ENCODE results near the gene FARS2. TPM values are rescaled to one million over a fixed set of nuclear protein-coding genes. Genes with fewer than 3 reads are reported as not detected.

FARS2 gene
- polyA plus RNA-seq, 1 of the 3 experiments (the other 2 are of a cell fraction) = 12.5 TPM

- no peaks in the 10 kb centered on the region for H3F3A ChIP-seq (replicated peaks; ENCODE audit: insufficient read depth)
- H4K20me1 ChIP-seq (ENCODE audit: insufficient read depth) = no peaks in the 10 kb centered on the region
- POLR2A ChIA-PET = no interaction called here
- H3K9ac ChIP-seq = no peak overlapping the region
- 88% methylated on average over 5 of the region's 5 CpGs for WGBS (ENCODE audit: low lambda C conversion rate)
- DNase-seq = no peak
- TF ChIP-seq MXI1 (IDR thresholded peaks at IDR 0.05; ENCODE audit: low read depth, low read length) = no peak
- no peak for TF ChIP-seq USF2 (IDR thresholded peaks at IDR 0.05; ENCODE audit: borderline replicate concordance, low read depth, low read length)
- no peak for TF ChIP-seq SMC3 (IDR thresholded peaks at IDR 0.05; ENCODE audit: low read depth, low read length)
- TF ChIP-seq TAF1 (IDR thresholded peaks at IDR 0.05; ENCODE audit: borderline replicate concordance, low read depth, low read length) = no peak
- TF ChIP-seq TCF12 (IDR thresholded peaks at IDR 0.05) = no peak
- no peak for TF ChIP-seq FOXJ3 (CRISPR knock-in tag; IDR thresholded peaks at IDR 0.05)
- no peak for TF ChIP-seq IRF3 (IDR thresholded peaks at IDR 0.05; ENCODE audit: low read depth, low read length)
- TF ChIP-seq JUND (IDR thresholded peaks at IDR 0.05) = no peak
- no peak for TF ChIP-seq POLR2AphosphoS5 (IDR thresholded peaks at IDR 0.05; ENCODE audit: low read depth, low read length)
- no peak for TF ChIP-seq MEF2A (IDR thresholded peaks at IDR 0.05; ENCODE audit: borderline replicate concordance, low read depth)
- TF ChIP-seq FOXM1 (IDR thresholded peaks at IDR 0.05; ENCODE audit: low read depth) = no peak
- TF ChIP-seq ELF1 (IDR thresholded peaks at IDR 0.05) = no peak
- no peak for TF ChIP-seq RCOR1 (IDR thresholded peaks at IDR 0.05; ENCODE audit: low read length)
- no peak for TF ChIP-seq MAX (IDR thresholded peaks at IDR 0.05; ENCODE audit: low read depth)
- TF ChIP-seq FOSL2 (IDR thresholded peaks at IDR 0.05; ENCODE audit: borderline replicate concordance, low read depth) = no peak
- no peak for TF ChIP-seq YY1 (IDR thresholded peaks at IDR 0.05; ENCODE audit: low read depth)
- no peak for TF ChIP-seq TEAD4 (IDR thresholded peaks at IDR 0.05; ENCODE audit: borderline replicate concordance, insufficient read depth)
- no peaks in the 10 kb centered on the region for H3K79me2 ChIP-seq (ENCODE audit: insufficient read depth)
- no peak overlapping the region for H2AFZ ChIP-seq (ENCODE audit: low read depth)
- H3K27me3 ChIP-seq (ENCODE audit: insufficient read depth) = no peaks in the 10 kb centered on the region
- H3K4me3 ChIP-seq (ENCODE audit: low read depth in 2 of 2, low read length in 1 of 2) = no peak overlapping the region
- H3K4me1 ChIP-seq (ENCODE audit: control insufficient read depth in 1 of 2, insufficient read depth in 2 of 2, low read depth in 1 of 2, low read length in 1 of 2) = peaks cover 0 to 2% of the 10 kb centered on the region in 2 experiments; a peak in 1 of 4 replicates
- no peaks in the 10 kb centered on the region for H3K9me2 ChIP-seq
- CTCF ChIA-PET = no interaction called here
- no peak overlapping the region for H3K4me2 ChIP-seq
- no peak overlapping the region for H3K27ac ChIP-seq (ENCODE audit: low read depth in 2 of 2, low read length in 1 of 2)
- no peaks in the 10 kb centered on the region for H3K9me3 ChIP-seq
- no peaks in the 10 kb centered on the region for H3K36me3 ChIP-seq (replicated peaks in 1 of 2; ENCODE audit: control insufficient read depth in 1 of 2, insufficient read depth in 2 of 2, low read length in 1 of 2)
Measured at GRCh38 chr6:5590187-5590586, 328.9 kb downstream of the FARS2 start.

- H3K9me3 ChIP-seq = no peaks in the 10 kb centered on the region
- CTCF ChIA-PET = no interaction called here
- TF ChIP-seq NRF1 (IDR thresholded peaks at IDR 0.05; ENCODE audit: low read depth, low read length) (no peak), PBX3 (IDR thresholded peaks at IDR 0.05) (no peak), ZBTB33 (IDR thresholded peaks at IDR 0.05; ENCODE audit: borderline replicate concordance, low read depth) (no peak), CTCF (IDR thresholded peaks at IDR 0.05) (no peak), FOXJ3 (CRISPR knock-in tag; IDR thresholded peaks at IDR 0.05) (no peak), GATA2 (CRISPR knock-in tag; IDR thresholded peaks at IDR 0.05) (no peak)
Measured at GRCh38 chr6:5592886-5593519, 331.7 kb downstream of the FARS2 start.

More at GRCh38 chr6:5592886-5593519, 331.7 kb downstream of the FARS2 start:
- Histone ChIP-seq H3K36me3 (replicated peaks in 1 of 2; ENCODE audit: control insufficient read depth in 1 of 2, insufficient read depth in 2 of 2, low read length in 1 of 2) (no peaks in the 10 kb centered on the region), H3F3A (replicated peaks; ENCODE audit: insufficient read depth) (no peaks in the 10 kb centered on the region), H3K27ac (ENCODE audit: low read depth in 2 of 2, low read length in 1 of 2) (no peak overlapping the region), H2AFZ (ENCODE audit: low read depth) (no peak overlapping the region), H3K4me2 (no peak overlapping the region), H3K79me2 (ENCODE audit: insufficient read depth) (no peaks in the 10 kb centered on the region), H3K4me3 (ENCODE audit: low read depth in 2 of 2, low read length in 1 of 2) (no peak overlapping the region), H3K4me1 (ENCODE audit: control insufficient read depth in 1 of 2, insufficient read depth in 2 of 2, low read depth in 1 of 2, low read length in 1 of 2) (peaks cover 0 to 2% of the 10 kb centered on the region in 2 experiments; a peak in 1 of 4 replicates), H3K9me2 (no peaks in the 10 kb centered on the region), H4K20me1 (ENCODE audit: insufficient read depth) (no peaks in the 10 kb centered on the region), H3K27me3 (ENCODE audit: insufficient read depth) (no peaks in the 10 kb centered on the region), H3K9ac (no peak overlapping the region)
- POLR2A ChIA-PET = no interaction called here
- WGBS (ENCODE audit: low lambda C conversion rate) = 95% methylated on average over 15 of the region's 17 CpGs
- no peak for DNase-seq
